Stimulated activated CD8-positive, alpha-beta memory T cell treated with anti-CD3 and anti-CD28 coated beads, Interleukin-12 subunit alpha, Interleukin-12 subunit beta, amount 100 ng/mL, for 4 hours (primary cell): ENCODE measurements around the gene GOLPH3.

Experiments
- DNase-seq: peaks from one replicate; pipeline ENCODE4 v3.0.0-alpha.2; 2020; ENCODE audit warnings: low read depth

GOLPH3 gene

DNA sequence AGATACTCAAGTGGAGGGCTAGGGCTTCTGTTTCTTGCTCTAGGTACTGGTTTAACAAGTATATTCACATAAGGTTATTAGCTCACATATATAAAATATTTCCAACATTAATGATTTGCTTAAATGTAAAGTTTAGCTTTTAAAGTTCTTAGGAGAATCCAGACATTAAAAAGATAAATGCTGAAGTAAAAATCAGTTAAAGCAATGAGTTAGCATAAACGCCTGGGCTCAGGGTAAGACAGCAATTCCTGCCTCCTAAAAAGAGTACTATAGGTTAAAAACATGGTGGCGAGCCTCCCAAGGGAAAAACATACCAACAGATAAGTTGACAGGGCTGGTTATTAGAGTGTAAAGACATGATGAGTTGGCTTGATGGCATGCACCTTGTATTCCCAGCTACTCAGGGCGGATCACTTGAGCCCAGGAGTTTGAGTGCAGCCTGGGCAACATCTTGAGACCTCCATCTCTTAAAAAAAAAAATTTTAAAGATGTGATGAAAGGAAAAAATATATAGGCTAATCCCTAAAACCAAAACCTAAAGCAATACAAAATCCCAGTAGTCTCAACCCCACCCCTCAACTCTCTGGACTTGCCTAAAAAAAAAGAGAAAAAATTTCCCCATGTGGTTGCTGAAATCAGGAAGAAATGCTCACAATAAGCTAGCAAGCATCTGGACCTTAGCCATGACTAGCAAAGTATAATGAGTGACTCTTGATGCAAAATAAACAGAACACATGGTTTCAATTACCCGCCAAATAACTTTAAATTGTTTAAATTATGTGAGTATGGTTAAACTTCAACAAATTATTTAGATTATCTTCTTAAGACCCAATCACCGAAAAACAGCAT, 3.6 kb downstream of the GOLPH3 start:
- DNase-seq, result no peak

DNA sequence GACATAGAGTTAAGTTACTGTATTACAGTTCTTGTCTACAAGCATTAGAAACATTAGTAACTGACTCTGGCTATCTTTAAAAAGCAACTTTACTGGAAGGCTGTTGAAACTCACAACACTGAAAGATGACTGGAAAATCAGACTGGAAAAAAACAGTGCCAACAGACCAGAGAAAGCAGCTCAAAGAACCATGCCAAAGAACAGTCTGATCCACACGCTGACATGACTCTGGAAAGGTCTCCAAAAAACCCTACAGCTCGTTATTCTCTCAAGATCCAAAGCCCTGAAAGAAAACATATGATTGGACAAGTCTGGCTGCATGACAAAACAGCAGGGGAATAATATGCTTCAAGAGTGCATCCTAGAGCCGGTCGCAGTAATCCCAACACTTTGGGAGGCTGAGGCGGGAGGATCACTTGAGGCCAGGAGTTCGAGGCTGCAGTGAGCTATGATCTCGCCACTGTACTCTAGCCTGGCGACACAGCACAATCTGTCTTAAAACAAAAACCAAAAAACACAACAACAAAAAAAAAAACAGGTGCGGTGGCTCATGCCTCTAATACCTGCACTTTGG, 5.6 kb downstream of the GOLPH3 start:
- no peak for DNase-seq

DNA sequence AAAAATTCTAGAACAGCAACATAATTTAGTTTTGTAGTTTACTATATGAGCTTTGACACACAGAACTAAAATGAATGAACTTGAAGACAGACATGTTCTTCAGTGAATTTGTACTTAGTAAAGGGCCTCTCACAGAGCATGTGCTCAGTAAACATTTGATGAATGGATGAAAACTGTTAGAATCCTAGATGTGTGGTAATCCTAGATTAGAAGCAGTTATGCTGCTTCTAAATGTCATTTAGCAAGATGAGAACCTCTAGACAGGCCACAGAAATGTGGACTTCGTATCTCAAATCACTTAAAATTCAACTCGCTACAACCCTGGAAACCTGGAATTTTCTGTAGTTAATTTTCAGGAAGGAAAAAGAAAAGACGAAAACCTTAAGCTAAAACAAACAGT, 8.5 kb downstream of the GOLPH3 start:
- no peak for DNase-seq

DNA sequence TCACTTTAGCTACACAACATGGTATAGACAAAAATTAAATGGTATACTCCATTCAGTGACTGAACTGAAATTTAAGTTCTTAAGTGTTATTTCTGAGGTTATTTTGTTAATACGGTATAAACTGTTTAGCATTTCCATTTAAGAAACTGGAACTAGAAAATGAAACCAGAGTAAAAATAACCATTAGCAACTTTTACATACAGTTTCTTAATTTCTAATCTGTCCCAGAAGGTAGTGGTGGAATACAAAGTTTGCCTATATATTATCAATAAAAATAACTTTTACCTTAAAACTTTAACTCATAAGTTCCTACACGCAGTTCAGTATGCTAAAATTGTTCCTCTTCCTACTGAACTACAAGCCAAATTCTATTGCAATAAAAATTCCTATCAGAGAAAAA, 10.3 kb downstream of the GOLPH3 start:
- DNase-seq, result no peak

DNA sequence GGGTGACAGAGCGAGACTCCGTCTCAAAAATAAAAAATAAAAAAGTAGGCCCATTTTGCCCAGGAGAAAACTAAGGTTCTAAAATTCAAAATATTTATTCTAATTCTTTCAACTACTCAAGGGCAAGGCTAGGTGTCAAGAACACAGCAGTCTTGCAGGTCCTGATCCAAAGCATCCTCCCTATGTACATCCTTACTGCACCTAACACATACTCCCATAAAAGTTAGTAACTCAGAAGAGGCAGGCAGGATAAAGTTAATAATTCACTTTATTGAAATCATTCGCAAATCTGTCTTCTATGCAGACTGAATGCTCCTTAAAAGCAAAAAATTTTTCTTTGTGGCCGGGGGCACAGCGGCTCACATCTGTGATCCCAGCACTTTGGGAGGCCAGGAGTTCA, 11.1 kb downstream of the GOLPH3 start:
- DNase-seq, result no peak

DNA sequence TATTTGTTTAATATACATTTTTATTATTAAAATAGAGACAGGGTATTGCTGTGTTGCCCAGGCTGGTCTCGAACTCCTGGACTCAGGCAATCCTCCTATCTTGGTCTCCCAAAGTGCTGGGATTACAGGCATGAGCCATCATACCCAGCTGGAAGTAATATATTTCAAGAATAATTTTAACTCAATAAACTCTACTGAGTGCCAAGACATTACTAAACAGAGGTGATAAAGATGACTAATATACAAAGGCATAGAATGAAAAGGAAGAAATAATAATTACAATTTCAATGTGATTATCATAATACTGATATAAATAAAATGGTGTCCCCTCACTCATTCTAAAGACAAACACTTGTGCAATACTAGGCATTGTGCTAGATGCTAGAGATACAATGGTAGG, 13.9 kb downstream of the GOLPH3 start:
- no peak for DNase-seq

DNA sequence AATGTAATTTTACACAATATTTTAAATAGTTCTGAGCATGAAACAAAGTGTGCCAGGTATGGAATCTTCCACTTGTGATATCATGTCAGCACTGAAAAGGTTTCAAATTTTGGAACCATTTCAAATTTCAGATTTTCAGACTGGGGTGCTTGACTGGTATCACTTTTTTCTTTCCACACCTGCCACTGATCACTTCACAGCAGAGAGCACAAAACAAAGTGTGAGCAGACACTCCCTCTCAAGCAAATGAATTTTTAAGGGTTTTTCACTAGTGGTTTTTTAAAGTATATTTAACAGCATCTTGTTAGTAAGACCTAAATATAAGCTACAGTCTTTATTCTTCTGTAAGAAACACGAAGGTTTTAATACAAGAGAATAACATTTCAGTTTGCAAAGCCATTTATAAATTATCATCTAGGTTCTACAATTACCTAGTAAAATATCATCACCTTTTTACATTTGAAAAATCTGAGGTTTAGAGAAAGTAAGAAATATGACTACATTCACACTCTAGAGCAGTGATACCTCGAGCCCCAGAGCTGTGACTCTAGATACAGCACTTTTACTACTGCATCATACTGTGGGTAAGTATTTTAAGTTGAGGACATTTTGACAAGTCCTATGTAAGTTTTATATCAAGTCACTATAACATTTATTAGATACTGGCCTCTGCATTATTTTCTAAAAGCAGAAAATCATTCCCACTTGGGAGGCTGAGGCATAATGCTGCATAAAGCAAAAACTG, 14.6 kb downstream of the GOLPH3 start:
- no peak for DNase-seq

DNA sequence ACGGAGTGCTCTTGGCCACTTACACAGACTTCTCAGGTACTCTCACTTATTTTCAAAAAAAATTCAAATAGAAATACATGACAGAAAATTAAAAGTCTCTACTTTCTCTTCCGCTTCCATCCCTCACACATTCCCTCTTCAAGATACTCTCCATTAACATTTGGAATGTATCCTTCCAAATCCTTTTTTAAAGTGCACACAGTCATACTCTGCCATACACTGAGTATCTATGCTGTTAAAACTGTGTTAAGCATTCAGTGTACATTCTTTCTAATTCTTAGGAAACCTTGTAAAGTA, 15.5 kb downstream of the GOLPH3 start:
- no peak for DNase-seq

DNA sequence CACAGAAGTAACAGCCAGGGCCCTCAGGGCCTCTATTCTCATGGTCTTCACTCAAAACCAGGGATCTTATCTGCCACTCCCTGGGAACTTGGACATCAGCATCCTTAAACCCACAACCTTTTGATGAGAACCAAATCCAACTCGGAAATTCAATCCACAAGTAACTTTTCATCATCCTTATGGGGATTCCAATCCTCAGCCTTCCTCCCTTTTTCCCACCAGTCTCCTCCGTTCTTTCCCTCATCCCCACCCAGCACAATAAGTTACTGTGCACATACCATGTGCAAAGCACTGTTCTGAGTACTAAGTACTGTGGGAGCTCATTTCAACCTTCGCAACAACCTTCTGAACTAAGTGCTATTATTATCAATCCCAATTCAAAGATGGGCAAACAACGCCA, 17.0 kb downstream of the GOLPH3 start:
- no peak for DNase-seq

DNA sequence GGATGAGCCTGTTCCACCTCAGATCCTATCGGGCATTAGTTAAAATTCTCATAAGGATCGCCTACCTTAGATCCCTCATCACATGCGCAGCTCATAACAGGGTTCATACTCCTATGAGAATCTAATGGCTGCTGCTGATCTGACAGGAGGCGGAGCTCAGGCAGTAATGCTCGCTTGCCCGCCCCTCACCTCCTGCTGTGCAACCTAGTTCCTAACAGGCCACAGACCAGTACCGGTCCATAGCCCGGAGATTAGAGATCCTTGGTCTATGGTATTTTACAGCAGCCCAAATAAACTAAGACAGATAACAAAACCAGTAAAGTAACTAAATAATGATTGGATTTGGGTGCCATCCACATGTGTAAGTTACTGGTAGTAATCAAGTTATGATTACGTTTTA, 17.5 kb downstream of the GOLPH3 start:
- DNase-seq, result no peak

DNA sequence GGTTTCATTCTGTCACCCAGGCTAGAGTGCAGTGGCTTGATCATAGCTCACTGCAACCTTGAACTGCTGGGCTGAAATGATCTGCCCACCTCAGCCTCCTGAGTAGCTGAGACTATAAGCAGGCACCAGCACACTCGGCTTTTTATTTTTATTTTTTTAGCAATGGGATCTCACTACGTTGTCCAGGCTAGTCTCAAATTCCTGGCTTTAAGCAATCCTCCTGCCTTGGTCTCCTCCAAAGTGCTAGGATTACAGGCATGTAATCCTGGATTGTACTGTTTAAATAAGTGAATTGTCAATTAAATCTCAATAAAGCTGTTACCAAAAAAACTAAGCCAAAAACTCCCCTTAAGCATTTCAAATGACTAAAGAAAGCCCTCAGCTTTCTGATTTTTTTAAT, 18.9 kb downstream of the GOLPH3 start:
- no peak for DNase-seq

DNA sequence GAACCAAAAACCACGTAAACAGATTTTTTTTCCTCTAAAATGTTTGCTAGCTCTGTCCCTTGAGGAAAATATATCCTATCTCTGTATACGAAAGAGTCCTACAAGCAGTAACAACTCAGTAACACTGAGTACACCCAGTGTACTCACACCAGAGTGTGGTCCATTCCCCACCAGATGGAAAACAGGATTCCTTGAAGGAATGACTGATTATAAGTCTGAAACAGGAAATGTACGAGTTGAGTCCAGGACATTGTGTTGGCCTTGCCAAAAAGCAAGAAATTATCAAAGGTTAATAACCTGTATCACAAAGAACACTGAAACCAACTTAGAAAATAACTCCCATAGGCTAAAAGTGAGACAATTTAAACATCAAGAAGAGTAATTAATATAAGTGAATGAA, 20.4 kb downstream of the GOLPH3 start:
- DNase-seq, result no peak

DNA sequence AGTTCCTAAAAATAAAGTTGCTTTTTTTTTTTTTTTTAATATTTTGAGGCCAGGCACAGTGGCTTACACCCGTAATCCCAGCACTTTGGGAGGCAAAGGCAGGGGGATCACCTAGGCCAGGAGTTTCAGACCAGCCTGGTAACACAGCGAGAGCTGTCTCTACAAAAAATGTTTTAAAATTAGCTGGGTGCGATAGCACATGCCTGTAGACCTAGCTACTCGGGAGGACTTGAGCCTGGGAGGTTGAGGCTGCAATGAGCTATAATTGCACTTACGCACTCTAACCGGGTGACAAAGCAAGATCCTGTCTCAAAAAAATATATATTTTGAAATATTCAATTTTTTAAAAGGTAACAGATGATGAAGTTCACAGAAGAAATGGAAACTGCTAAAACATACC, 22.9 kb downstream of the GOLPH3 start:
- DNase-seq, result no peak

DNA sequence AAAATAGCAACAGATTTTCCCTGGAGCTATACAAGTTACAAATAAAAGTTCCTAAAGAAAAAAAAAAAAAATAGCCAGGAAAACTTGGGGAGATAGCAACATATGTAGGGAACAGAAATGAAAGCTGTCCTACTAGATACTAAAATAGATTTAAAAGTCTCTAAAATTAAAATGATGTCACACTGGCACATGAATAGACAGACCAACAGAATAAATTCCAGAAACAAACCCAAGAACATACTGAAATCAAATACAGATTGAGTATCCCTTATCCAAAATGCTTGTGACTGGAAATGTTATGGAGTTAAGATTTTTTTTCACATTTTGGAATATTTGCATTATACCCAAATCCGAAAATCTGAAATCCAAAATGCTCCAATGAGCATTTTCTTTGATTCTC, 23.8 kb downstream of the GOLPH3 start:
- DNase-seq, result no peak

DNA sequence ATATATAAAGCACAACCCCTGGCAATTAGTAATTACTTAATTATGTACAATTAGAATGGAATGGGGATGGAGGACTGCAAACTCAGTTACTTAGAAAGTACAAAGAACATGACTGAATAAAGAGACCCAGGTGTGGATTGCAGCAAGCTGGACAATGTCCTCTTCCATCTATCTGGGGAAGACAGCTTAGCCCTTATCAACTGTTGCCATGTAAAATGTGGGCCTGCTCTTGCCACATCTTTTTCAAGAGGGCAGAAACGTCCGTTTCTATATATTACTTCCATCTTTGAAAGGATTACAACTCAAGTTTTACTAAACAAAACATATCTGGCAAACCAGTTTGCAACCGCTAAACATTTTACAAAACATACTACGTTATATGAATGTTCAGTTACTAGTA, 26.2 kb downstream of the GOLPH3 start:
- no peak for DNase-seq

DNA sequence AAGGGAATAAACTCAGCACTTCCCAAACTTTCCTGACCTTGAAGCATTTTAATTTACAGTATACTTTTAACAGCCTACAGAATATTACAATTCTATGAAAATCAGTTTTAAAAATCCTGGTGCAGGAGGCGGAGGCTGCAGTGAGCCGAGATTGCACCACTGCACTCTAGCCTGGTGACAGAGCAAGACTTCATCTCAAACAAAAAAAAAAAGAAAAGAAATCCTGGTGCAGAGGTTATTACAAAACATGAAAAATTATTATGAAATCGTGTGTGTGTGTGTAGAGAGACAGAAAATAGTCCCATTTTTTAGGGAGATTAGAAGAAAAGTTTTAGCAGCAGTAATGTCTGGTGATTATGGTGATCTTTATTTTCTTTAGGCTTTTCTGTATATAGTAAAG, 26.9 kb downstream of the GOLPH3 start:
- no peak for DNase-seq

DNA sequence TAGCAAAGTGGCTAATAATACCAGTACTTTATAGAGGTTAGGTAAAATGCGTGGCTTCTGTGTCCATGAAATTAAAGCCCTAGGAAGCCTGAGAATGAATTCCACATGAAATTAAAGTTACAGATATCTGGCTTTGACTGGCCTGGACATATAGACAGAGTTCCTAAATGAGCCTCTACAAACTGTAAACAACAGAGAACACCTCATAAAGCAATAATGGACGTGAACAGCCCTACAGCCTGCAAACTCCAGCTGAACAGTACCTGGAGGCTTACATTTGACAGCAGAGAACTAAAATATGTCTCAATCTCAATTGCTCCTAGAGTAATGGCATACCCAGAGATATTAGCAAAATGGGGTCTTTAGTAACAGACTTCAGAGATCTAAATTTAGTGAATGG, 28.7 kb downstream of the GOLPH3 start:
- no peak for DNase-seq

DNA sequence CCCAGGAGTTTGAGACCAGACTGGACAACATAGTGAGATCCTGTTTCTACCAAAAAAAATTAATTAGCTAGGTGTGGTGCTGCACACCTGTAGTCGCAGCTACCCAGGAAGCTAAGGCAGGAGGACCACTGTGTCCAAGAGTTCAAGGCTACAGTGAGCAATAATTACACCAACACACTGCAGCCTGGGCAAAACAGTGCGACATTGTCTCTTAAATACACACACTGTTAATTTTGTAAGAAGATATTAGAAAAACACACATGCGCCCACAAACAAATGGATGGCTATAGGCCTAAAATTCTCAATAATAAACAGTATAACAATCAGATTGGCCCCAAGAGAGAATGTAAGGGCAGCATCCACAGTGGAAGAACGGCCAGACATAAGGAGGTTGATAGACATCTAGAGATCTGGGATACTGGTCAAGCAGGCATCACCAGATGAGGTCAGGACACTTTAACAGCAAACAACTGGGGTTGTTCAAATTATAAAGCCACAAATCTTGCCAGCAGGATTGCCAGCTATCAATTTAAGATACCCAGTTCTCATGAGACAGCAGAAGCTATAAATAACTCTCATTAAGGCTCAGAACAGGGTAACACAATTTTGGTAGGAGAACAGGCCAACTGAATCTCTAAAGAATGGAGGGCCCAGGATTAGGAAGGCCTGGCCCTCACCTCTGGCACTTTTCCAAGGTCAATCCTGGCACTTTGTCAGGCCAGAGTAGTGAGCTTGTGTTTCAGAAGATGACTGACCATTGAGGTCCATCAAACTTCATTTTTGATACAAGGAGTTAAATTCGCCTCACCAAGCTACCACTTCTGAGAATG, 29.5 kb downstream of the GOLPH3 start:
- DNase-seq, result no peak

DNA sequence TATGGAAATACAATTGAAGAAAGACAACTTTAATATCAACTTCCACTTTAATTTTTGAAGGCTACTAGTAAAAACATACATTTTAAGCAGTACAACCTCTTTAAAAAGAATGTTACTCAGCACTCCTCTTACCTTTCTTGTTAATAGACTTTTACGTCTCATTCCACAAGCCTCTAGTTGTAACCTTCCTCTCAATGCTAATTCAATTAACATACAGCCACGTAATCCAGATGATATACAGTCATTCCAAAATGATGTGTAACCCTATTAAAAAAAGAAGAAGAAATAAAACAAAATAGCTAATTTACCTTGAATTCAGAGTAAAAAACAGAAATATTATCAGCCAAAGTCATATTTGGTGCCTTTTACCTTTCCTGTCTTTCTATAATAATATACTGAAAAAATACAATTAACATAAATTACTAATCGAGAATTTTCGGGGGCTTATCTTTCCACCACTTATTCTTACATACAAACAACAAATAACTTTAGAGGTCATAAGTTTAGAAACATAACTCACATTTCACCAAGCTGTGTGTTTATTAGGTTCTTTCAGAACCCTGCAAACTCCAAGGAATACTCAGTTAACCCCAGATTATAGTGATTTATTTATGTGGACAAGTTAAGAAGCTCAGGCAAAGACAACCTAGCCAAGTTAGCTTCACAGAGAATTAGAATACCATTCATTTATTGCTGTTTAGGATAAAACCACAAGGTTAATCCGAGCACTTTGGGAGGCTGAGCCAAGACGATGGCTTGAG, 30.3 kb downstream of the GOLPH3 start:
- no peak for DNase-seq

DNA sequence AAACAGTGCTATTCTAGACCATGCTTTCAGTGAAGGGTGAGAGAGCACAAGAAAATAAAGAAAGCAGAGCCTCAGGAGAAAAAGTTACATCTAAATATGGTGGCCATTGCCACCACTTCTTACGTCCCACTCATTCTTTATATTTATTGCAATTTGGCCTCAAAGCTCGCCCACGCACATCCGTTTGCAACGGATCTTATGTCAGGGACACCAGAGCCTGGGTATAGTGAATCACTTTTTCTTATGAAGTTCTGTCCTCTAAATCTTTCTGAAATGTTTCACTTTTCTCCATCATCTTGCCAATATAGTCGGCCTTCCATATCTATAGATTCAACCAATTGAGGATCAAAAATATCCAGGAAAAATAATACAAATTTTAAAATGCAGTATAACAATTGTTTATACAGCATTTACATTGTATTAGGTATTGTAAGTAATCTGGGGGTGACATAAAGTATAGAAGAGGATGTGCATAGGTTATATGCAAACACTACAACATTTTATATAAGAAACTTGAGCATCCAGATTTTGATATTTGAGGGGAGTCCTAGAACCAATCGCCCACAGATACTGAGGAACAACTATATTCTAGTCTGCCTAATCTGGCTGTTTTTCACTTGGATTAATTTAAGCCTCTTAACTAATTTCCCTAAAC, 35.2 kb downstream of the GOLPH3 start:
- peak; percentile 23 for DNase-seq

DNA sequence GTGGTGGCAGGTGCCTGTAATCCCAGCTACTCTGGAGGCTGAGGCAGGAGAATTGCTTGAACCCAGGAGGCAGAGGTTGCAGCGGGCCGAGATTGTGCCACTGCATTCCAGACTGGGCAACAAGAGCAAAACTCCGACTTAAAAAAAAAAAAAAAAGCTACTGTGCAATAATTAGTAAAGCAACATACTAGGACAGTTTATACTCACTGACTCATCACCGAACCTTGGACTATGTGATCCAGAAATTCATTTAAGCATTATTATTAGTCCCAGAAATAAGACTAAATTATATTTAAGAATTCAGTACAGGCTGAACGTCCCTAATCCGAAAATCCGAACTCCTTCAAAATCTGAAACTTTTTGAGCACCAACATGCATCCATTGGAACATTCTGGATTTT, 37.8 kb downstream of the GOLPH3 start:
- DNase-seq, result no peak
